Measurements from ENCODE around the gene XXYLT1.

XXYLT1 gene

DNA sequence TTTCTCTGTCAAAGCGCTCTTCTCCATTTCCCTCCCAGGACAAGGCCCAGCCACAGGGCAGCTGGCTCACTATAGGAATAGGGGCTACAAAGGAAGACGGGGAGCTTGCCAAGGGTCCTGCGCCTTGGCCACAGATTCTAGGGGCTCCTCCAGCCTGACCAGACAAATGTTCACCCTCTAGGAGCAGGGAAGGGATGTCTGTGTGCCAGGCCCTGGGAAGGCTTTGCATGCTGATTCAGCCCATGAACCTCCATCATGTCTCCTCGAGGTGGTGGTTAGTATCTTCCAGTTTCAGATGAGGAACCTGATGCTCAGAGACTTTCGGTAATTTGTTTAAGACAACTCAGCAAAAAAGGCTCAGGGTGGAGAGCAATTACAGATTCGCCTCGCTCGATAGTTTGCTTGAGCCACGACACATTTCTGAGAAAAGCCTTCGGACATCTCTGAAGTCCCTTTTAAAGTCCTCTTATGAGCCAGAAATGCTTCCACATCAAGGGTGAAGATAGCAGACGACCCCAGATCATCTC, 110.0 kb downstream of the XXYLT1 start:
- no peaks in the 10 kb centered on the region for H3K9me3 ChIP-seq (ENCODE audit: control insufficient read depth, insufficient read depth, low read depth, low read length)
- CTCF ChIA-PET: no interaction called here
- H3K36me3 ChIP-seq (ENCODE audit: control insufficient read depth in 2 of 2, insufficient read depth in 1 of 2, low read length in 2 of 2): no peaks in the 10 kb centered on the region
- POLR2A ChIA-PET: no interaction called here
- H3K27ac ChIP-seq (ENCODE audit: extremely low read depth, low read depth, low read length): no peak overlapping the region
- H3K4me3 ChIP-seq (ENCODE audit: low read depth, low read length): no peak overlapping the region
- H3K4me1 ChIP-seq (ENCODE audit: control insufficient read depth, insufficient read depth, low read length): no peaks in the 10 kb centered on the region
- TF ChIP-seq, protein P1, sequence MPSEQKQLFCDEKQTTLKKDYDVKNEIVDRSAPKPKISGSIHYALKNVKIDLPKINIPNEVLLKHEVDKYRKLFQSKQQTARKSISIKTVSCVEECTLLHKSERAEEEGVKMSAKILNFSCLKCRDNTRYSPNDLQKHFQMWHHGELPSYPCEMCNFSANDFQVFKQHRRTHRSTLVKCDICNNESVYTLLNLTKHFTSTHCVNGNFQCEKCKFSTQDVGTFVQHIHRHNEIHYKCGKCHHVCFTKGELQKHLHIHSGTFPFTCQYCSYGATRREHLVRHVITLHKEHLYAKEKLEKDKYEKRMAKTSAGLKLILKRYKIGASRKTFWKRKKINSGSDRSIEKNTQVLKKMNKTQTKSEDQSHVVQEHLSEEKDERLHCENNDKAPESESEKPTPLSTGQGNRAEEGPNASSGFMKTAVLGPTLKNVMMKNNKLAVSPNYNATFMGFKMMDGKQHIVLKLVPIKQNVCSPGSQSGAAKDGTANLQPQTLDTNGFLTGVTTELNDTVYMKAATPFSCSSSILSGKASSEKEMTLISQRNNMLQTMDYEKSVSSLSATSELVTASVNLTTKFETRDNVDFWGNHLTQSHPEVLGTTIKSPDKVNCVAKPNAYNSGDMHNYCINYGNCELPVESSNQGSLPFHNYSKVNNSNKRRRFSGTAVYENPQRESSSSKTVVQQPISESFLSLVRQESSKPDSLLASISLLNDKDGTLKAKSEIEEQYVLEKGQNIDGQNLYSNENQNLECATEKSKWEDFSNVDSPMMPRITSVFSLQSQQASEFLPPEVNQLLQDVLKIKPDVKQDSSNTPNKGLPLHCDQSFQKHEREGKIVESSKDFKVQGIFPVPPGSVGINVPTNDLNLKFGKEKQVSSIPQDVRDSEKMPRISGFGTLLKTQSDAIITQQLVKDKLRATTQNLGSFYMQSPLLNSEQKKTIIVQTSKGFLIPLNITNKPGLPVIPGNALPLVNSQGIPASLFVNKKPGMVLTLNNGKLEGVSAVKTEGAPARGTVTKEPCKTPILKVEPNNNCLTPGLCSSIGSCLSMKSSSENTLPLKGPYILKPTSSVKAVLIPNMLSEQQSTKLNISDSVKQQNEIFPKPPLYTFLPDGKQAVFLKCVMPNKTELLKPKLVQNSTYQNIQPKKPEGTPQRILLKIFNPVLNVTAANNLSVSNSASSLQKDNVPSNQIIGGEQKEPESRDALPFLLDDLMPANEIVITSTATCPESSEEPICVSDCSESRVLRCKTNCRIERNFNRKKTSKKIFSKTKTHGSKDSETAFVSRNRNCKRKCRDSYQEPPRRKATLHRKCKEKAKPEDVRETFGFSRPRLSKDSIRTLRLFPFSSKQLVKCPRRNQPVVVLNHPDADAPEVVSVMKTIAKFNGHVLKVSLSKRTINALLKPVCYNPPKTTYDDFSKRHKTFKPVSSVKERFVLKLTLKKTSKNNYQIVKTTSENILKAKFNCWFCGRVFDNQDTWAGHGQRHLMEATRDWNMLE (tag by site-specific recombination; conservative IDR thresholded peaks at IDR 0.05; ENCODE audit: low read depth): no peak
- TF ChIP-seq, protein P2, sequence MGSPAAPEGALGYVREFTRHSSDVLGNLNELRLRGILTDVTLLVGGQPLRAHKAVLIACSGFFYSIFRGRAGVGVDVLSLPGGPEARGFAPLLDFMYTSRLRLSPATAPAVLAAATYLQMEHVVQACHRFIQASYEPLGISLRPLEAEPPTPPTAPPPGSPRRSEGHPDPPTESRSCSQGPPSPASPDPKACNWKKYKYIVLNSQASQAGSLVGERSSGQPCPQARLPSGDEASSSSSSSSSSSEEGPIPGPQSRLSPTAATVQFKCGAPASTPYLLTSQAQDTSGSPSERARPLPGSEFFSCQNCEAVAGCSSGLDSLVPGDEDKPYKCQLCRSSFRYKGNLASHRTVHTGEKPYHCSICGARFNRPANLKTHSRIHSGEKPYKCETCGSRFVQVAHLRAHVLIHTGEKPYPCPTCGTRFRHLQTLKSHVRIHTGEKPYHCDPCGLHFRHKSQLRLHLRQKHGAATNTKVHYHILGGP (tag by site-specific recombination; IDR thresholded peaks at IDR 0.05): no peak

DNA sequence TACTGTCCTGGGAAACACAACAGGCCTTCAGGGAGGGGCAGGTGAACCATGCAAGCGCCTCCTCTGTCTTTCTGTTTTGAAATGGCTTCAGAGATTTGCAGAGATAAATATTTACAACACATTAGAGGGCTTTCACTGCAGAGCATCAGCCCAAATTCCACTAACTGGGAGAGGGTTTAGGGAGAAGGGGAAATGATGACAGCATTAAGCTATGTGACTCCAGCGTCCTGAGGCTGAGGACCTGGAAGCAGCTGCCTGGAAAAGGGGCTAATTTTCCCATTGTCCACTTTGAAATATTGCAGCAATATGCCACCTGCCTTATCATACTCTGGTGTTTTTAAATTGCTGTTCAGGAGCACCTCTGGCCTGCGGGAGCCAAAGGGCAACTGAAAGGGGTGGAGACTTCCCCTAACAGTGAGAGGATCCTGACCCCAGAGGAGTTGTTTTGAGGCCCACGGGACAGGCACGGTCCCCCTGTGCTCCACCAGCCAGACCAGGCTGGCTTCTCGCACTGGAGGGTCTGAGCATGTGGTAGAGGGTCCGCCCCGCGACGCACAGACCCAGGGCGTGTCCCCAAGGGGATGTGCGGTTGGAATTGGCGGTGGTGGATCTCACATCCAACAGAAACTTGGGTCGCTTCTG, 110.6 kb downstream of the XXYLT1 start:
- ChIA-PET CTCF (no interaction called here), POLR2A (no interaction called here)
- H3K4me1 ChIP-seq (ENCODE audit: control insufficient read depth, insufficient read depth, low read length): no peaks in the 10 kb centered on the region
- no peaks in the 10 kb centered on the region for H3K9me3 ChIP-seq (ENCODE audit: control insufficient read depth, insufficient read depth, low read depth, low read length)
- no peaks in the 10 kb centered on the region for H3K36me3 ChIP-seq (ENCODE audit: control insufficient read depth in 2 of 2, insufficient read depth in 1 of 2, low read length in 2 of 2)
- TF ChIP-seq ZNF335 (tag by site-specific recombination; conservative IDR thresholded peaks at IDR 0.05) (0 out of 2 replicates have a peak, but pooled peaks have one; percentile 41), ZNF768 (tag by site-specific recombination; IDR thresholded peaks at IDR 0.05) (no peak), ZFHX2 (tag by site-specific recombination; conservative IDR thresholded peaks at IDR 0.05) (no peak), ZNF701 (tag by site-specific recombination; IDR thresholded peaks at IDR 0.05) (no peak), OSR2 (tag by site-specific recombination; IDR thresholded peaks at IDR 0.05) (0 out of 2 replicates have a peak, but pooled peaks have one; percentile 8), TRIM28 (IDR thresholded peaks at IDR 0.05; ENCODE audit: borderline replicate concordance, low read length) (no peak), ZNF530 (tag by site-specific recombination; IDR thresholded peaks at IDR 0.05; ENCODE audit: low read depth) (no peak), SP7 (tag by site-specific recombination; IDR thresholded peaks at IDR 0.05) (0 out of 2 replicates have a peak, but pooled peaks have one; percentile 13), ZFP3 (tag by site-specific recombination; IDR thresholded peaks at IDR 0.05; ENCODE audit: low read depth) (no peak), ZNF501 (tag by site-specific recombination; IDR thresholded peaks at IDR 0.05) (no peak), ZBTB17 (tag by site-specific recombination; IDR thresholded peaks at IDR 0.05) (no peak), RBAK (tag by site-specific recombination; IDR thresholded peaks at IDR 0.05) (no peak), ZNF366 (tag by site-specific recombination; conservative IDR thresholded peaks at IDR 0.05) (no peak), ZNF776 (tag by site-specific recombination; IDR thresholded peaks at IDR 0.05; ENCODE audit: borderline replicate concordance) (no peak), ZNF623 (tag by site-specific recombination; IDR thresholded peaks at IDR 0.05) (no peak), ZNF174 (tag by site-specific recombination; IDR thresholded peaks at IDR 0.05) (no peak), ZNF223 (tag by site-specific recombination; IDR thresholded peaks at IDR 0.05) (no peak), ZNF10 (tag by site-specific recombination; IDR thresholded peaks at IDR 0.05) (no peak)
- TF ChIP-seq, protein P3, sequence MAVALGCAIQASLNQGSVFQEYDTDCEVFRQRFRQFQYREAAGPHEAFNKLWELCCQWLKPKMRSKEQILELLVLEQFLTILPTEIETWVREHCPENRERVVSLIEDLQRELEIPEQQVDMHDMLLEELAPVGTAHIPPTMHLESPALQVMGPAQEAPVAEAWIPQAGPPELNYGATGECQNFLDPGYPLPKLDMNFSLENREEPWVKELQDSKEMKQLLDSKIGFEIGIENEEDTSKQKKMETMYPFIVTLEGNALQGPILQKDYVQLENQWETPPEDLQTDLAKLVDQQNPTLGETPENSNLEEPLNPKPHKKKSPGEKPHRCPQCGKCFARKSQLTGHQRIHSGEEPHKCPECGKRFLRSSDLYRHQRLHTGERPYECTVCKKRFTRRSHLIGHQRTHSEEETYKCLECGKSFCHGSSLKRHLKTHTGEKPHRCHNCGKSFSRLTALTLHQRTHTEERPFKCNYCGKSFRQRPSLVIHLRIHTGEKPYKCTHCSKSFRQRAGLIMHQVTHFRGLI (tag by site-specific recombination; IDR thresholded peaks at IDR 0.05): no peak
- no peak overlapping the region for H3K4me3 ChIP-seq (ENCODE audit: low read depth, low read length)
- H3K27ac ChIP-seq (ENCODE audit: extremely low read depth, low read depth, low read length): no peak overlapping the region

Measured in HEK293 (cell line).